ENCODE results near the gene HNF4A.

Gene HNF4A

GRCh38 chr20:44478206-44478605 is 122.7 kb downstream of the HNF4A start (continued):
- TF ChIP-seq ZNF518A (tag by site-specific recombination; conservative IDR thresholded peaks at IDR 0.05; ENCODE audit: low read depth), result no peak

- CTCF ChIA-PET, result interaction anchor here (0.7 to 0.9 kb wide), 4 partner anchors 12 to 362 kb away, joined by 3 read pairs; no protein-coding TSS in a partner anchor
- POLR2A ChIA-PET, result no interaction called here
- Histone ChIP-seq H3K9me3 (ENCODE audit: control insufficient read depth, insufficient read depth, low read depth, low read length) (no peaks in the 10 kb centered on the region), H3K4me3 (ENCODE audit: low read depth, low read length) (no peak overlapping the region), H3K36me3 (ENCODE audit: control insufficient read depth in 2 of 2, insufficient read depth in 1 of 2, low read length in 2 of 2) (peaks cover 5 to 48% of the 10 kb centered on the region in 2 experiments; a peak in 2 of 3 replicates), H3K27ac (ENCODE audit: extremely low read depth, low read depth, low read length) (no peak overlapping the region), H3K4me1 (ENCODE audit: control insufficient read depth, insufficient read depth, low read length) (no peaks in the 10 kb centered on the region)
- TF ChIP-seq PRDM4 (tag by site-specific recombination; IDR thresholded peaks at IDR 0.05) (no peak), ZSCAN18 (tag by site-specific recombination; IDR thresholded peaks at IDR 0.05) (no peak), ZNF629 (tag by site-specific recombination; IDR thresholded peaks at IDR 0.05) (no peak), ZNF37A (tag by site-specific recombination; IDR thresholded peaks at IDR 0.05) (no peak), REST (tag by site-specific recombination; IDR thresholded peaks at IDR 0.05) (no peak), AEBP2 (tag by site-specific recombination; IDR thresholded peaks at IDR 0.05; ENCODE audit: borderline replicate concordance) (no peak), ZNF529 (tag by site-specific recombination; IDR thresholded peaks at IDR 0.05; ENCODE audit: insufficient replicate concordance) (no peak), ZNF211 (tag by site-specific recombination; IDR thresholded peaks at IDR 0.05; ENCODE audit: low read depth) (no peak), ZNF121 (tag by site-specific recombination; IDR thresholded peaks at IDR 0.05) (no peak)
Measured at GRCh38 chr20:44479643-44480042, 124.1 kb downstream of the HNF4A start.
